ENCODE measurements around the gene ZBTB33.

Gene ZBTB33

DNA sequence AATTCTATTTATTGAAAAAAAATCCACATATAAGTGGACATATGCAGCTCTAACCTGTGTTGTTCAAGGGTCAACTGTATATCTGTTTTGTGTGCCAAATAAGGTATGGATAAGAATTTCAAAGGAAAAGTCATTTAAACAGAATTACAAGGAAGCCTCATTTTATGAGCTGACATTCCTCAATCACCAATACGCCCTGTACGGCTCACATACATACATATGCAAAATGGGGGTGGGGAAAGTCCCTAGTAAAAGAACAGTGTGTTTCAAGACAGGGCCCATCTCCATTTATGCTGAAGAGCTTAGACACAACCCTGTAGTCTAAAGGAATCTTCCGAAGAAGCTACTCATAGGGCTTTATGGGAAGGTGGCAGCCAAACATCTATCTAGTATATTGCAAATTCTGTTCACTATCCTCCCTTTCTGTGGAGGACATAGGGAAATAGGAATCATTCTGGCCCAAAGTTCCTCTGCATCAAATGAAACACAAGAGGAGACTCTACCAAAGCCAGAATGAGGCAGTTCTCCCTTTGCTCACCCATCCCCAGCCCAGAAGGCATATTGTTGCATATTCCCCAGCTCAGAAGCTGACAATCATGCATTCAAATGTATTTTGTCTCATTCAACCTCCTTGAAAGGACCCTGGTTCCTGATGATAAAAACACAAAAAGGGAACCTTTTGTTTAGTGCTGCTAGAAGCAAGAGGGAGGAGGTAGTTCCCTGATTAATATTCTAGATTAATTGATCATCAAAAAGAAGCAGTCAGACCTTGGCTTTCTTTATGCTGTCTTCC lies 13.7 kb upstream of the ZBTB33 start:
- Histone ChIP-seq H3K36me3 (ENCODE audit: control insufficient read depth, insufficient read depth, low read length) (no peaks in the 10 kb centered on the region), H3K9me3 (ENCODE audit: control insufficient read depth, low read length) (no peaks in the 10 kb centered on the region), H3K4me1 (ENCODE audit: control insufficient read depth, insufficient read depth, low read length, poor library complexity, severe bottlenecking) (no peaks in the 10 kb centered on the region), H3K4me3 (ENCODE audit: extremely low read depth, insufficient read depth, low read length, poor library complexity, severe bottlenecking) (no peak overlapping the region), H3K27ac (ENCODE audit: low read depth, low read length, severe bottlenecking) (no peak overlapping the region)
- WGBS, 2 experiments (ENCODE audit: insufficient coverage in 2 of 2), result 100% methylated on average over 2 of the region's 3 CpGs; no CpG with 5 or more reads in 1 of the 2 experiments

DNA sequence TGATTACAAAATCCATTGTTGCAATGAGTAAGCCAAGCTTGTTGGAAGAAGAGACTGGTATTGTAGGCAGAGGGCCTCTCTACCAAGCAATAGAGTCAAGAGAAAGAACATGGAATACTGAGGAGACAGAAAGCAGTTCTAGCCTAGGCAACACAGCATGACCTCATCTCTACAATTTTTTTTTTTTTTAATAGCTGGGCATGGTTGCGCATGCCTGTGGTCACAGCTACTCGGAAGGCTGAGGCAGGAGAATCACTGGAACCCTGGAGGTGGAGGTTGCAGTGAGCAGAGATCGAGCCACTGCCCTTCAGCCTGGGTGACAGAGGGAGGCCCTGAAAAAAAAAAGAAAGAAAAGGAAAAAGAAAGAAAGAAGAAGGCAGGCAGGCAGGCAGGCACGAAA lies 11.7 kb upstream of the ZBTB33 start:
- Histone ChIP-seq H3K36me3 (ENCODE audit: control insufficient read depth, insufficient read depth, low read length) (no peaks in the 10 kb centered on the region), H3K9me3 (ENCODE audit: control insufficient read depth, low read length) (no peaks in the 10 kb centered on the region), H3K4me3 (ENCODE audit: extremely low read depth, insufficient read depth, low read length, poor library complexity, severe bottlenecking) (no peak overlapping the region), H3K4me1 (ENCODE audit: control insufficient read depth, insufficient read depth, low read length, poor library complexity, severe bottlenecking) (no peaks in the 10 kb centered on the region), H3K27ac (ENCODE audit: low read depth, low read length, severe bottlenecking) (no peak overlapping the region)
- 80 to 91% methylated on average over 1 to 3 of the region's 4 CpGs for WGBS, 2 experiments (ENCODE audit: insufficient coverage in 2 of 2)

DNA sequence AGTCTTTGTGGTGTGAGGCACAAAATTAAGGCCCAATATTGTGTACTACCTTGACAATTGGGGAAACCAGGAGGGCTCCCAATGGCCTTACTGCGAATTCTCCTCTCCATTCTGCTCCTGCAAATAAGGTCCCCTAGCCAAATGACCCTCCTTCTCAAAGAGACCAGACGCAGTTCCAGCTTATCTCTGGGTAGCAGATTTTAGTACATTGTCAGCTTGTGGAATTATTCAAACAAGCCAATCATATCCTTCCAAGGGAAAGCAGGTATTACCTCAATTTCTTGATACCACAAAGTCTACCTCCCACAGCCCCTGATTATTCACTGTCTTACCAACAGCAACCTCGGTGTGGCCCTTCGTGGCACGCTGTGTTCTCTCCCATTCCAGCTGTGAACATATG lies 7.8 kb upstream of the ZBTB33 start:
- no peaks in the 10 kb centered on the region for H3K4me1 ChIP-seq (ENCODE audit: control insufficient read depth, insufficient read depth, low read length, poor library complexity, severe bottlenecking)
- H3K36me3 ChIP-seq (ENCODE audit: control insufficient read depth, insufficient read depth, low read length), result no peaks in the 10 kb centered on the region
- no peak overlapping the region for H3K4me3 ChIP-seq (ENCODE audit: extremely low read depth, insufficient read depth, low read length, poor library complexity, severe bottlenecking)
- H3K27ac ChIP-seq (ENCODE audit: low read depth, low read length, severe bottlenecking), result no peak overlapping the region
- 80% methylated on average over 1 of the region's 5 CpGs; no CpG with 5 or more reads in 1 of the 2 experiments for WGBS, 2 experiments (ENCODE audit: insufficient coverage in 2 of 2)
- H3K9me3 ChIP-seq (ENCODE audit: control insufficient read depth, low read length), result no peaks in the 10 kb centered on the region

DNA sequence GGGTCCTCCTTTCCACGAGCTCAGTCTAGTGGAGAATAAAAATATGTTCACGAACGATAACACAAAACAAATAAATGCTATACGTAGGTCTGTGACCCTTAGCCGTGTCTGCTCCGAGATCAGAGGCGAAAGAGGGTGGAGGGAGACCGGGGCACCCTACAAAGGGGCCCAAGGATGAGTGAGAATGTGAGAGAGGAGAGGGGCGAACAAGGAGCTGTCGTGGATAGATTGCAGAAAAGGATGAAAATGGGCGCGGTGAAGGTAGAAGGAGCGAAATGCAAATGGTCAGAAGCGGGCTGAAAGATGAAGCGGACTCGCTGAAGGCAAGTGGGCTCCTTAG lies 6.2 kb upstream of the ZBTB33 start:
- 0% methylated on average over 1 to 6 of the region's 16 CpGs for WGBS, 2 experiments (ENCODE audit: insufficient coverage in 2 of 2)
- Histone ChIP-seq H3K4me3 (ENCODE audit: extremely low read depth, insufficient read depth, low read length, poor library complexity, severe bottlenecking) (peak overlapping the region; percentile 51), H3K36me3 (ENCODE audit: control insufficient read depth, insufficient read depth, low read length) (no peaks in the 10 kb centered on the region), H3K4me1 (ENCODE audit: control insufficient read depth, insufficient read depth, low read length, poor library complexity, severe bottlenecking) (no peaks in the 10 kb centered on the region), H3K27ac (ENCODE audit: low read depth, low read length, severe bottlenecking) (peak overlapping the region; percentile 71), H3K9me3 (ENCODE audit: control insufficient read depth, low read length) (no peaks in the 10 kb centered on the region)

DNA sequence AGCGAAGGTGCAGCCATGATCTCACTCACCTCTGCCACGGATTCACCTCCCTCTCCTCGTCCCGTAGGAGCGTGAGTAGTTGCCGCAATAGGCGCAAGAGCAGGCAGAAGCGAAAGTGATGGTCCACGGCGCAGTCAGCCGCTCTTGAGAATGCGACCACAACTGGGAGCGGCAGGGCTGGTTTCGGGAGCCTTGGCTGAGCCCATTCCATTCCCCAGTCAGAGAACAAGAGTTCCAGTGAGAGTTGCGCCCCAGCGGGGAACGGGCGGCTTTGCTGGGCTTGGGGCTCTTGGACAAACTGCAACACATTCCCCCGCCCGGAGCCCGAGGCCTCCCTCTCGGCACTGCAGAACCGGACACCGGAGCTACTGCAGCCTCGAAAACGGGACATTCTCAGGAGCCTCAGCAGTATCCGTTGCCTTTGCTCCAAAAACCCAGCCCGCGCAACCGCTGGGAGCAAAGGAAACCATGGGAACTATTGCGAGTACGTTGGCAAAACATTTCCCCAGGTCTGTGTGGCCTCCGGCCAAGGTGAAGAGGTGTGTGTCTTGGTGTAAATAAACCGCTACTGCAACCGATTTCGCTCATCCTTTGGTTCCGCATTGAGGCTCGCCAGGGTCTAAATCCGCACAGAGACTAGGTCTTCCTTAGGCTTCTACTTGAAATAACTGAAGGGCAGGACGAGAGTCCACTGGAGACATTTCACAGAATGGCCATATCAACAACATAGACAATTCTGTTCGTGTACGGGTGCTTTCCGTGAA lies 5.7 kb upstream of the ZBTB33 start:
- 0% methylated on average over 8 to 19 of the region's 43 CpGs for WGBS, 2 experiments (ENCODE audit: insufficient coverage in 2 of 2)
- H3K9me3 ChIP-seq (ENCODE audit: control insufficient read depth, low read length), result no peaks in the 10 kb centered on the region
- peak overlapping the region; percentile 71 for H3K27ac ChIP-seq (ENCODE audit: low read depth, low read length, severe bottlenecking)
- no peaks in the 10 kb centered on the region for H3K4me1 ChIP-seq (ENCODE audit: control insufficient read depth, insufficient read depth, low read length, poor library complexity, severe bottlenecking)
- H3K4me3 ChIP-seq (ENCODE audit: extremely low read depth, insufficient read depth, low read length, poor library complexity, severe bottlenecking), result peak overlapping the region; percentile 51
- H3K36me3 ChIP-seq (ENCODE audit: control insufficient read depth, insufficient read depth, low read length), result no peaks in the 10 kb centered on the region

DNA sequence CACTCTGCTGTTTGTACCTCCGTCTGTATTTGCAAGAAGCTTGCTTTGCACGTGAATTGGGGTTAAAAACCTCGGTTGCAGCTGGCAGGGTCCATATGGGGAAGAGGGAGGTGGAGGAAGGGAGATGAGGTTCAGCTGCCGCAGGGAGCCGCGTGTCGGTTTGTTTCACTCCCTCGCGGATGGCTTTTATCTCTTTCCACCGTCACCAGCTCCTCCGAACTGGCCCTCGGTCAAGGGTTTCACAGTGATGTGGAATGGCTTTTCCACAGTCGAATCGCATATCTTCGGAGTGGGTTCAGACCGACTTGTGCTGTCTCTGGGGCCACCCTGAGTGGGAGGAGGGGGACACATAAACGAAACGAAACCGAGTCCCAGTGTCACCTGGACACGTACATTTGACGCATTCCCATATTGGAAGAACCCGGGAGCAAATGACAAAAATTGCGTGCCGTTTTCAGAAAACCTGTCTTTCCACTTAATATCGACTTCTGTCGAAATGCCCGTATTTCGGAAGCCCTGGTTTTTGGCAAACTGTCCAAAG lies 929 bp downstream of the ZBTB33 start:
- peak overlapping the region; percentile 83 for H3K27ac ChIP-seq (ENCODE audit: low read depth, low read length, severe bottlenecking)
- 0% methylated on average over 6 to 11 of the region's 28 CpGs for WGBS, 2 experiments (ENCODE audit: insufficient coverage in 2 of 2)
- peaks cover 21% of the 10 kb centered on the region for H3K36me3 ChIP-seq (ENCODE audit: control insufficient read depth, insufficient read depth, low read length)
- H3K9me3 ChIP-seq (ENCODE audit: control insufficient read depth, low read length), result no peaks in the 10 kb centered on the region
- H3K4me3 ChIP-seq (ENCODE audit: extremely low read depth, insufficient read depth, low read length, poor library complexity, severe bottlenecking), result peak overlapping the region; percentile 68
- no peaks in the 10 kb centered on the region for H3K4me1 ChIP-seq (ENCODE audit: control insufficient read depth, insufficient read depth, low read length, poor library complexity, severe bottlenecking)

DNA sequence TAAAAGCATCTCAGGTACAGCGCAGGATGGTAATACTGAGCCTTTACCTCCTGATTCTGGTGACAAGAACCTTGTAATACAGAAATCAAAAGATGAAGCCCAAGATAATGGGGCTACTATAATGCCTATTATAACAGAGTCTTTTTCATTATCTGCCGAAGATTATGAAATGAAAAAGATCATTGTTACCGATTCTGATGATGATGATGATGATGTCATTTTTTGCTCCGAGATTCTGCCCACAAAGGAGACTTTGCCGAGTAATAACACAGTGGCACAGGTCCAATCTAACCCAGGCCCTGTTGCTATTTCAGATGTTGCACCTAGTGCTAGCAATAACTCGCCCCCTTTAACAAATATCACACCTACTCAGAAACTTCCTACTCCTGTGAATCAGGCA lies 3.2 kb downstream of the ZBTB33 start:
- no peaks in the 10 kb centered on the region for H3K4me1 ChIP-seq (ENCODE audit: control insufficient read depth, insufficient read depth, low read length, poor library complexity, severe bottlenecking)
- no peak overlapping the region for H3K4me3 ChIP-seq (ENCODE audit: extremely low read depth, insufficient read depth, low read length, poor library complexity, severe bottlenecking)
- no peaks in the 10 kb centered on the region for H3K9me3 ChIP-seq (ENCODE audit: control insufficient read depth, low read length)
- WGBS, 2 experiments (ENCODE audit: insufficient coverage in 2 of 2), result 60 to 100% methylated on average over 1 of the region's 6 CpGs
- peaks cover 25% of the 10 kb centered on the region for H3K36me3 ChIP-seq (ENCODE audit: control insufficient read depth, insufficient read depth, low read length)
- H3K27ac ChIP-seq (ENCODE audit: low read depth, low read length, severe bottlenecking), result no peak overlapping the region

DNA sequence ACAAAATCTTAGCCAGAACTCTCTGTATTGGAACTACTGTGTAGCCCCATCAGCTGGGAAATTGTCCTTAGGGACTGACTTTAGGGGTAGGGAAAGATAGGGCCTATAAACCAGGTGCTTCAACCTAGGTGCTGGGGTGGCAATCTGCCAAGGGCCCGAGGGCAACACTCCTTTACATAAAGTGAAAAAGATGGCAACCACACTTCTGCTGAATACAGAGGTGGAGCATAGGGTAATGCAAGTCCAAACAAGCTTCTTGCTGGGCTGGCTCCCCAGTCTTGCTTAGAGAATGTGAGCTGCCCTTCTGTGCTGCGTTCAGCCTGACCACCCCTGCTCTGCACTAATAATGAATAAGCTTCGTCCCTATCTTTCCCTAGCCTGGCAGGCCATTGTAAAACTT lies 9.8 kb downstream of the ZBTB33 start:
- Histone ChIP-seq H3K4me3 (ENCODE audit: extremely low read depth, insufficient read depth, low read length, poor library complexity, severe bottlenecking) (no peak overlapping the region), H3K9me3 (ENCODE audit: control insufficient read depth, low read length) (no peaks in the 10 kb centered on the region), H3K4me1 (ENCODE audit: control insufficient read depth, insufficient read depth, low read length, poor library complexity, severe bottlenecking) (no peaks in the 10 kb centered on the region), H3K27ac (ENCODE audit: low read depth, low read length, severe bottlenecking) (no peak overlapping the region), H3K36me3 (ENCODE audit: control insufficient read depth, insufficient read depth, low read length) (peaks cover 4% of the 10 kb centered on the region)
- WGBS, 2 experiments (ENCODE audit: insufficient coverage in 2 of 2), result no CpG with 5 or more reads among the region's 3 CpGs

DNA sequence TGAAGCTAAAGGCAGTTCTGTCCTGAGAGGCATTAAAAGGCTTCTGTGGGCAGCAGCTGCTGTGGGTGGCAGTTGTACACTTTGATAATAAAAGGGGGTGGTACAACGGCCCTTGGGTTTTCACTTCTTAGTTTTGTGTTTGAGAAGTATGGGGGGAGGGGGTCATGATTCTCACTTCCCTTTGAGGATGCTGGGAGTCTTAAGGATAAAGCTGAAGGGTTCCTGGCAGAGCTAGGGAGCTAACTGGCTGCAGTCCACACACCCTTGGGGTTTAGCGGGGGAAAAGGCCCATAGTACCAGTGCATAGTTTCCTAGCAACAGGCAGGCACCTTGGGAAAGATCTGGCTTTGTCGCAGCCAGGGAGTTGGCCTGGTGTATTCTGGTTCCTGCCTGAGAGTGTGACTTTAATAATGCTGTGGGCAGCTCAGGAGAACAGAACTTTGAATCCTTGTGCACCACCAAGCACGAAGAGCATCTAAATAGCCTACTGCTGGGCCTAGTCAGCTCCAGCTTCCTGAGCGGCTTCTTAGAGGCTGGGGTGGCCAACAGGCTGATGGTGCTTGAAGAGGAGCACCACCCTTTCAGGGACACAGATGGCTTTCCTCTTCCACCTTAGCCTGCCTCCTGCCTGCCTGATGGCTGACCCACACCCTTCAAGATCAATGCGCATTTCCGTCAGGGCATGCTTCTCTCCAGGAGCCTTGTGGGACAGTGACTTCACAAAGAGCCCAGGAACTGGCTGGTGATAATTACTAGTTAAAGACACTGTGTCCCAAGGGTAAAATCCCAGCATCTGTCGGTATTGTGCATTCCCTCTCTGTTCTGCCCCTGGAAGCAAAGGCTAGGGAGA lies 12.5 kb downstream of the ZBTB33 start:
- no peaks in the 10 kb centered on the region for H3K4me1 ChIP-seq (ENCODE audit: control insufficient read depth, insufficient read depth, low read length, poor library complexity, severe bottlenecking)
- no peak overlapping the region for H3K27ac ChIP-seq (ENCODE audit: low read depth, low read length, severe bottlenecking)
- no peaks in the 10 kb centered on the region for H3K9me3 ChIP-seq (ENCODE audit: control insufficient read depth, low read length)
- H3K36me3 ChIP-seq (ENCODE audit: control insufficient read depth, insufficient read depth, low read length), result peaks cover 3% of the 10 kb centered on the region
- H3K4me3 ChIP-seq (ENCODE audit: extremely low read depth, insufficient read depth, low read length, poor library complexity, severe bottlenecking), result no peak overlapping the region
- 57% methylated on average over 4 of the region's 8 CpGs; no CpG with 5 or more reads in 1 of the 2 experiments for WGBS, 2 experiments (ENCODE audit: insufficient coverage in 2 of 2)

DNA sequence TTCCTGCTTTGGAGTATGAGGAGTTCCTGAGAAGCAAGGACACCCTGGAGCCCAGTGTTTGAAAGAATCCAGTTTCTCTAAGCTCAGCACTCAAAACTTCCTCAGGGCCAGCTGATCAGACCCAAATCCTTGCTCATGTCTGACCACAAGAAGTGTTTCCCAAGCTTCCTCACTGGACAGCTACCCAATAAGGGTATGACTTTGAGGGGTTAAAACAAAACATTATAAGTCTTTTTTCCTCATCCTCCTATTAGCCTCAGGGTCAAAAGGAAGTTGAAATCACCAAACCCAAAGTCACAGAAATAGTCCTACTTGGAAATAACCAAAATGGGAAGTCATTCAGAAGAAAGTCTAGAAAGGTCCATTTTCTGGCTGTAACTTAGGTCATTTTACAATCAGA lies 13.7 kb downstream of the ZBTB33 start:
- H3K4me3 ChIP-seq (ENCODE audit: extremely low read depth, insufficient read depth, low read length, poor library complexity, severe bottlenecking), result no peak overlapping the region
- no peaks in the 10 kb centered on the region for H3K9me3 ChIP-seq (ENCODE audit: control insufficient read depth, low read length)
- no peaks in the 10 kb centered on the region for H3K36me3 ChIP-seq (ENCODE audit: control insufficient read depth, insufficient read depth, low read length)
- no peak overlapping the region for H3K27ac ChIP-seq (ENCODE audit: low read depth, low read length, severe bottlenecking)
- H3K4me1 ChIP-seq (ENCODE audit: control insufficient read depth, insufficient read depth, low read length, poor library complexity, severe bottlenecking), result no peaks in the 10 kb centered on the region
